Ecto neural progenitor cell (in vitro differentiated cells): ENCODE measurements around the gene ARHGAP30.
"Not testable (repeated sequence)": the region's sequence is repeated elsewhere in the genome, so short reads cannot be mapped to it uniquely, and the experiment has no call there.

Experiments used
- DNase-seq: peaks from one replicate; pipeline ENCODE4 v3.0.0-alpha.2; 2018; ENCODE audit warnings: low spot score

Gene ARHGAP30

GRCh38 chr1:161039546-161039945 lies 30.1 kb downstream of the ARHGAP30 start:
- no peak for DNase-seq

GRCh38 chr1:161039154-161039545 lies 30.5 kb downstream of the ARHGAP30 start:
- DNase-seq, result no peak

GRCh38 chr1:161038523-161039153 lies 31.1 kb downstream of the ARHGAP30 start, which contains the start of gene TSTD1:
Gene TSTD1 (minus strand): TSS chr1:161038964. CDS start chr1:161038889, 75 bp downstream.
- peak; percentile 80 for DNase-seq

GRCh38 chr1:161037661-161038522 lies 31.8 kb downstream of the ARHGAP30 start:
- DNase-seq, result no peak

- no peak for DNase-seq
Observed at GRCh38 chr1:161033751-161034150, 35.9 kb downstream of the ARHGAP30 start.

- DNase-seq, result no peak
Observed at GRCh38 chr1:161032409-161032808, 37.3 kb downstream of the ARHGAP30 start.

- DNase-seq, result no peak
Observed at GRCh38 chr1:161031874-161032273, 37.8 kb downstream of the ARHGAP30 start.

- not testable (repeated sequence) for DNase-seq
Observed at GRCh38 chr1:161029466-161029865, 40.2 kb downstream of the ARHGAP30 start.

- not testable (repeated sequence) for DNase-seq
Observed at GRCh38 chr1:161026954-161027353, 42.7 kb downstream of the ARHGAP30 start.

GRCh38 chr1:161022432-161022831 lies 47.3 kb downstream of the ARHGAP30 start:
- not testable (repeated sequence) for DNase-seq

- DNase-seq, result no peak
Observed at GRCh38 chr1:161021970-161022353, 47.7 kb downstream of the ARHGAP30 start.

GRCh38 chr1:161021165-161021969 lies 48.3 kb downstream of the ARHGAP30 start:
- peak; percentile 93 for DNase-seq

- DNase-seq, result peak; percentile 77
Observed at GRCh38 chr1:161020509-161021164, 49.1 kb downstream of the ARHGAP30 start, which contains the start of gene F11R. Gene F11R (minus strand): TSS chr1:161021152. CDS start chr1:161021073, 79 bp downstream.

- DNase-seq, result no peak
Observed at GRCh38 chr1:161019751-161020495, 49.8 kb downstream of the ARHGAP30 start.

- not testable (repeated sequence) for DNase-seq
Observed at GRCh38 chr1:161019111-161019660, 50.5 kb downstream of the ARHGAP30 start.

- DNase-seq, result no peak
Observed at GRCh38 chr1:161018631-161018930, 51.1 kb downstream of the ARHGAP30 start.

GRCh38 chr1:161017756-161018630 lies 51.7 kb downstream of the ARHGAP30 start:
- no peak for DNase-seq

GRCh38 chr1:161017181-161017580 lies 52.5 kb downstream of the ARHGAP30 start:
- not testable (repeated sequence) for DNase-seq

GRCh38 chr1:161016683-161017082 lies 53.0 kb downstream of the ARHGAP30 start:
- not testable (repeated sequence) for DNase-seq
